Measurements from ENCODE around the gene EVI5. TPM values are rescaled to one million over a fixed set of nuclear protein-coding genes. Genes with fewer than 3 reads are reported as not detected.
"Not testable (repeated sequence)": the region's sequence is repeated elsewhere in the genome, so short reads cannot be mapped to it uniquely, and the experiment has no call there.

EVI5 gene
- total RNA-seq, 1 donor from 2014 or later = 30.3 TPM

GRCh38 chr1:92749024-92749634, 35.8 kb downstream of the EVI5 start:
- H3K4me1 Mint-ChIP-seq (ENCODE audit: low read depth) = peaks cover 5% of the 10 kb centered on the region
- peaks cover 2% of the 10 kb centered on the region for H3K36me3 Mint-ChIP-seq (ENCODE audit: insufficient read depth)
- no peaks in the 10 kb centered on the region for H3K27me3 Mint-ChIP-seq
- no peaks in the 10 kb centered on the region for H3K9me3 Mint-ChIP-seq (ENCODE audit: low read depth)
- peak; percentile 54 for TF ChIP-seq CTCF (IDR thresholded peaks at IDR 0.05; ENCODE audit: unreplicated experiment)
- no peak for DNase-seq (ENCODE audit: low spot score, unreplicated experiment)
- H3K4me3 Mint-ChIP-seq (ENCODE audit: low read depth) = no peak overlapping the region
- no peak overlapping the region for H3K27ac Mint-ChIP-seq

- H3K27ac Mint-ChIP-seq = no peak overlapping the region
- H3K4me3 Mint-ChIP-seq (ENCODE audit: low read depth) = no peak overlapping the region
- peaks cover 3% of the 10 kb centered on the region for H3K4me1 Mint-ChIP-seq (ENCODE audit: low read depth)
- H3K36me3 Mint-ChIP-seq (ENCODE audit: insufficient read depth) = peaks cover 2% of the 10 kb centered on the region
- DNase-seq (ENCODE audit: low spot score, unreplicated experiment) = no peak
- no peaks in the 10 kb centered on the region for H3K9me3 Mint-ChIP-seq (ENCODE audit: low read depth)
- no peak for TF ChIP-seq CTCF (IDR thresholded peaks at IDR 0.05; ENCODE audit: unreplicated experiment)
- no peaks in the 10 kb centered on the region for H3K27me3 Mint-ChIP-seq
Observed at GRCh38 chr1:92748138-92748537, 36.8 kb downstream of the EVI5 start.

- Mint-ChIP-seq H3K9me3 (ENCODE audit: low read depth) (no peaks in the 10 kb centered on the region), H3K4me3 (ENCODE audit: low read depth) (no peak overlapping the region), H3K4me1 (ENCODE audit: low read depth) (no peaks in the 10 kb centered on the region), H3K27ac (no peak overlapping the region), H3K36me3 (ENCODE audit: insufficient read depth) (peaks cover under 1% of the 10 kb centered on the region), H3K27me3 (no peaks in the 10 kb centered on the region)
- DNase-seq (ENCODE audit: low spot score, unreplicated experiment) = no peak
- TF ChIP-seq CTCF (IDR thresholded peaks at IDR 0.05; ENCODE audit: unreplicated experiment) = no peak
Observed at GRCh38 chr1:92747735-92748134, 37.2 kb downstream of the EVI5 start.

- not testable (repeated sequence) for H3K4me1 Mint-ChIP-seq (ENCODE audit: low read depth); H3K27me3 Mint-ChIP-seq; H3K36me3 Mint-ChIP-seq (ENCODE audit: insufficient read depth); H3K9me3 Mint-ChIP-seq (ENCODE audit: low read depth); H3K27ac Mint-ChIP-seq; H3K4me3 Mint-ChIP-seq (ENCODE audit: low read depth); DNase-seq (ENCODE audit: low spot score, unreplicated experiment)
Observed at GRCh38 chr1:92746255-92746654, 38.7 kb downstream of the EVI5 start.

GRCh38 chr1:92743221-92743620, 41.7 kb downstream of the EVI5 start:
- DNase-seq (ENCODE audit: low spot score, unreplicated experiment) = no peak
- TF ChIP-seq CTCF (IDR thresholded peaks at IDR 0.05; ENCODE audit: unreplicated experiment) = no peak
- H3K4me3 Mint-ChIP-seq (ENCODE audit: low read depth) = no peak overlapping the region
- H3K4me1 Mint-ChIP-seq (ENCODE audit: low read depth) = no peaks in the 10 kb centered on the region
- H3K36me3 Mint-ChIP-seq (ENCODE audit: insufficient read depth) = no peaks in the 10 kb centered on the region
- H3K27ac Mint-ChIP-seq = no peak overlapping the region
- no peaks in the 10 kb centered on the region for H3K27me3 Mint-ChIP-seq
- H3K9me3 Mint-ChIP-seq (ENCODE audit: low read depth) = no peaks in the 10 kb centered on the region
